ENCODE data around the gene MTFP1. TPM values are rescaled to one million over a fixed set of nuclear protein-coding genes. Genes with fewer than 3 reads are reported as not detected.
A peak's percentile ranks its signal among the peaks of the same experiment; 100 is the strongest.

MTFP1 gene
- total RNA-seq, 1 donor from 2014 or later, result 9.9 TPM

DNA sequence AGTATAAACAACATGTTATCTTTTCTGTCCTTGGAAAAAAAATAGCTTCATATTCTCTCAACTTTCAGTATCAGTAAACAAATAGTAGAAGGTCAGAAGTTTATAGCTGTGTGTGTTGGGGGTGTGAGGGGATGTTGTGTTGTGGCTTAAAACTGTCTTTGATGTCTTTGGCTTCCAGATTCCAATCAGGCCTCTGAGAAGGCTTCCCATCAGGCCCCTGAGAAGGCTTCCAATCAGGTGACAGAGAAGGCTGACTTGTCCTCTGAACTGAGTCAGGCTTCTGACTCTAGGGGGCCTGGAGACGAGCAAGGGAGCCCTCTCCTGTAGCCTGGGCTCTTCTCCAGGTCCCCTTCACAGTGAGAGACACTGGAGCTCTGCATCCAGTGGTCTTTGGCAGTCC lies 9.3 kb downstream of the MTFP1 start:
- H3K9me3 ChIP-seq, result no peaks in the 10 kb centered on the region
- intact Hi-C loops (cut with DNase I), result no loop called here
- H3K27me3 ChIP-seq (ENCODE audit: low read depth), result peaks cover 3% of the 10 kb centered on the region
- H3K4me1 ChIP-seq, result no peaks in the 10 kb centered on the region
- TF ChIP-seq, protein P1, sequence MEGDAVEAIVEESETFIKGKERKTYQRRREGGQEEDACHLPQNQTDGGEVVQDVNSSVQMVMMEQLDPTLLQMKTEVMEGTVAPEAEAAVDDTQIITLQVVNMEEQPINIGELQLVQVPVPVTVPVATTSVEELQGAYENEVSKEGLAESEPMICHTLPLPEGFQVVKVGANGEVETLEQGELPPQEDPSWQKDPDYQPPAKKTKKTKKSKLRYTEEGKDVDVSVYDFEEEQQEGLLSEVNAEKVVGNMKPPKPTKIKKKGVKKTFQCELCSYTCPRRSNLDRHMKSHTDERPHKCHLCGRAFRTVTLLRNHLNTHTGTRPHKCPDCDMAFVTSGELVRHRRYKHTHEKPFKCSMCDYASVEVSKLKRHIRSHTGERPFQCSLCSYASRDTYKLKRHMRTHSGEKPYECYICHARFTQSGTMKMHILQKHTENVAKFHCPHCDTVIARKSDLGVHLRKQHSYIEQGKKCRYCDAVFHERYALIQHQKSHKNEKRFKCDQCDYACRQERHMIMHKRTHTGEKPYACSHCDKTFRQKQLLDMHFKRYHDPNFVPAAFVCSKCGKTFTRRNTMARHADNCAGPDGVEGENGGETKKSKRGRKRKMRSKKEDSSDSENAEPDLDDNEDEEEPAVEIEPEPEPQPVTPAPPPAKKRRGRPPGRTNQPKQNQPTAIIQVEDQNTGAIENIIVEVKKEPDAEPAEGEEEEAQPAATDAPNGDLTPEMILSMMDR (IDR thresholded peaks at IDR 0.05), result no peak
- peak overlapping the region; percentile 67 for H3K27ac ChIP-seq
- H3K36me3 ChIP-seq, result no peaks in the 10 kb centered on the region
- no peak overlapping the region for H3K4me3 ChIP-seq
- ATAC-seq, result no peak
- DNase-seq, result no peak

DNA sequence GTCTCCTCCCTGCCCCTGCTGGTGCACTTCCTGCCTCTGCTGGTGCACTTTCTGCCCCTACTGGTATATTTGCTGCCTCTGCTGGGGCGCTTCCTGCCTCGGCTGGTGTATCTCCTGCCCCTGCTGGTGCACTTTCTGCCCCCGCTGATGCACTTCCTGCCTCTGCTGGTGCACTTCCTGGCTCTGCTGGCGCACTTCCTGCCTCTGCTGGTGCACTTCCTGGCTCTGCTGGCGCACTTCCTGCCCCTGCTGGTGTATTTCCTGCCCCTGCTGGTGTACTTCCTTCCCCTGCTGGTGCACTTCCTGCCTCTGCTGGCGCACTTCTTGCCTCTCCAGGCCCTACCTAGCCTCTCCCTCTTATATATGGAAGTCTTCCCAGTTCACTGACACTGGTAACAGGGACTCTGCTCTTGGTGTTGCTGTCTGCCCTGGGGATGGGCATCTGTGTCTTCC lies 10.1 kb downstream of the MTFP1 start:
- Histone ChIP-seq H3K27ac (peak overlapping the region; percentile 67), H3K4me1 (no peaks in the 10 kb centered on the region), H3K9me3 (no peaks in the 10 kb centered on the region), H3K27me3 (ENCODE audit: low read depth) (peaks cover 6% of the 10 kb centered on the region), H3K4me3 (no peak overlapping the region), H3K36me3 (no peaks in the 10 kb centered on the region)
- intact Hi-C loops (cut with DNase I), result no loop called here
- TF ChIP-seq, protein P1 (IDR thresholded peaks at IDR 0.05), result peak; percentile 19
- DNase-seq, result peak; percentile 54
- ATAC-seq, result peak; percentile 53 to 64

DNA sequence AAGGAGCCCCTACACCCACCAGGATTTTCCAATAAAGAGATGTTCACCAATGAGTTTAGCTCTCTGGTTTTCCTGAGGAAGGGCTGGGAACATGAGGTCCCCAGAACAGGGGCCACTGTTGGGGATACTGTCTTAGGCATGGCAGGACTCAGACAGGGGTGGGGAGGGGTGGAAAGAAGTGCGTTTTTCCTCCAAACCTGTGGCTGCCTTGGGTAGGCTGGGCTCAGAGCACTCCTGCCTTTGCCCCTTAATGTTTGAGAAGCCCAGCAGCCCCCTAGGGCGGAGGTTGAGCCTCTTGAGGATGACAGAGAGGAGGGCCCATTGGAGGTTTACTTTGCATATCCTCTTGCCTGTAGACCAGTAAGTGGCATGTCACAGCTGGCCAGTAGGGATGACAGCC lies 10.6 kb downstream of the MTFP1 start:
- ATAC-seq (no peak), DNase-seq (no peak)
- intact Hi-C loops (cut with DNase I), result no loop called here
- Histone ChIP-seq H3K27me3 (ENCODE audit: low read depth) (peaks cover 6% of the 10 kb centered on the region), H3K4me1 (no peaks in the 10 kb centered on the region), H3K27ac (peak overlapping the region; percentile 67), H3K4me3 (no peak overlapping the region), H3K36me3 (no peaks in the 10 kb centered on the region), H3K9me3 (no peaks in the 10 kb centered on the region)
- TF ChIP-seq, protein P1 (IDR thresholded peaks at IDR 0.05), result no peak

GRCh38 chr22:30438559-30438958 lies 13.0 kb downstream of the MTFP1 start:
- peaks cover 6% of the 10 kb centered on the region for H3K27me3 ChIP-seq (ENCODE audit: low read depth)
- intact Hi-C loops (cut with DNase I), result no loop called here
- H3K4me1 ChIP-seq, result no peaks in the 10 kb centered on the region
- no peaks in the 10 kb centered on the region for H3K36me3 ChIP-seq
- TF ChIP-seq, protein P1 (IDR thresholded peaks at IDR 0.05), result no peak
- no peak overlapping the region for H3K27ac ChIP-seq
- no peak for DNase-seq
- H3K4me3 ChIP-seq, result no peak overlapping the region
- no peaks in the 10 kb centered on the region for H3K9me3 ChIP-seq
- no peak for ATAC-seq

- no peak for DNase-seq
- Histone ChIP-seq H3K4me1 (no peaks in the 10 kb centered on the region), H3K27me3 (ENCODE audit: low read depth) (peaks cover 6% of the 10 kb centered on the region), H3K9me3 (no peaks in the 10 kb centered on the region), H3K27ac (no peak overlapping the region), H3K4me3 (no peak overlapping the region), H3K36me3 (no peaks in the 10 kb centered on the region)
- TF ChIP-seq, protein P1 (IDR thresholded peaks at IDR 0.05), result no peak
- intact Hi-C loops (cut with DNase I), result no loop called here
- ATAC-seq, result no peak
Measured at GRCh38 chr22:30439226-30439625, 13.7 kb downstream of the MTFP1 start.

DNA sequence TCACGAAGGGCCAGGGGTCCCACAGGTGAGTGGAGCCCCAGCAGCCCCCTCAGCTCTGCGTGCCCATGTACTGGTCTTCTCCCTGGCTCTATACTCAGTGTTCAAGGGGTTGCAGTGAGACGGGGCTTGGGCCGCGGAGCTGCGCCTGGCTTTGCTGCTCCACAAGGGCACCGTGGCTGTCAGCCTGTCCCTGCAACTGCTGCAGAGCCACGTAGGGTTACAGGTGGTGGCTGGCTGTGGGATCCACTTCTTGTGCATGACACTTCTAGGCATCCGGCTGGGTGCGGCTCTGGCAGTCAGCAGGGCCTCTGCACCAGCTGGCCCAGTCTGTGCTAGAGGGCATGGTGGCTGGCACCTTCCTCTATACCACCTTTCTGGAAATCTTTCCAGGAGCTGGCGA lies 14.3 kb downstream of the MTFP1 start:
- no peaks in the 10 kb centered on the region for H3K9me3 ChIP-seq
- no peak overlapping the region for H3K4me3 ChIP-seq
- ATAC-seq (no peak), DNase-seq (no peak)
- no peaks in the 10 kb centered on the region for H3K36me3 ChIP-seq
- TF ChIP-seq, protein P1 (IDR thresholded peaks at IDR 0.05), result no peak
- H3K4me1 ChIP-seq, result no peaks in the 10 kb centered on the region
- peaks cover 9% of the 10 kb centered on the region for H3K27me3 ChIP-seq (ENCODE audit: low read depth)
- intact Hi-C loops (cut with DNase I), result no loop called here
- no peak overlapping the region for H3K27ac ChIP-seq

Measured in lower lobe of right lung (tissue), 2 donors.